Loucy (cell line): Measurements from ENCODE around the gene BRSK2.

Experiments used
- H2AFZ ChIP-seq: fragments of 200-600 bp; sonication (generic); 2 replicates; pipeline ENCODE4 v1.6.0; 2016; ENCODE audit warnings: antibody characterized with exemption, mild to moderate bottlenecking, low read length, moderate library complexity
- H3F3A ChIP-seq: fragments of 200-600 bp; 2 replicates; pipeline ENCODE4 v1.6.0; 2016; ENCODE audit warnings: antibody characterized with exemption, low read depth, mild to moderate bottlenecking
- H3K27me3 ChIP-seq: fragments of 200-600 bp; sonication (generic); 2 replicates; pipeline ENCODE4 v1.6.1; 2014; ENCODE audit warnings: low read length, mild to moderate bottlenecking; ENCODE audit not compliant: insufficient read depth, poor library complexity, severe bottlenecking
- H3K36me3 ChIP-seq: fragments of 200-600 bp; sonication (generic); 2 replicates; pipeline ENCODE4 v1.6.1; 2016; ENCODE audit warnings: low read length; ENCODE audit not compliant: insufficient read depth
- H3K4me1 ChIP-seq: fragments of 200-600 bp; sonication (generic); 2 replicates; pipeline ENCODE4 v1.5.1; 2014; ENCODE audit warnings: low read length, mild to moderate bottlenecking; ENCODE audit not compliant: insufficient read depth, poor library complexity, severe bottlenecking
- H3K4me2 ChIP-seq: fragments of 200-600 bp; sonication (generic); 2 replicates; pipeline ENCODE4 v1.6.0; 2014; ENCODE audit warnings: antibody characterized with exemption, low read length, low read depth, mild to moderate bottlenecking; ENCODE audit not compliant: poor library complexity, severe bottlenecking
- H3K4me3 ChIP-seq: fragments of 200-600 bp; sonication (generic); 2 replicates; pipeline ENCODE4 v1.5.1; 2014; ENCODE audit warnings: low read length, mild to moderate bottlenecking, mixed read lengths; ENCODE audit not compliant: poor library complexity, severe bottlenecking
- H3K79me2 ChIP-seq: fragments of 200-600 bp; sonication (generic); 2 replicates; pipeline ENCODE4 v1.6.1; 2014; ENCODE audit warnings: low read length; ENCODE audit not compliant: insufficient read depth
- H3K9ac ChIP-seq: fragments of 200-600 bp; sonication (generic); 2 replicates; pipeline ENCODE4 v1.6.0; 2014; ENCODE audit warnings: mild to moderate bottlenecking, low read depth, low read length, moderate library complexity; ENCODE audit not compliant: poor library complexity, severe bottlenecking
- H3K9me2 ChIP-seq: fragments of 200-600 bp; sonication (generic); replicated peaks from 2 replicates; pipeline ENCODE4 v1.6.1; 2016; ENCODE audit warnings: low read depth, low read length, mixed read lengths
- H3K9me3 ChIP-seq: fragments of 200-600 bp; sonication (generic); 2 replicates; pipeline ENCODE4 v1.6.1; 2014; ENCODE audit warnings: mild to moderate bottlenecking, antibody characterized with exemption, low read length, low read depth; ENCODE audit not compliant: insufficient read depth
- H4K20me1 ChIP-seq: fragments of 200-600 bp; sonication (generic); 2 replicates; pipeline ENCODE4 v1.6.0; 2014; ENCODE audit warnings: antibody characterized with exemption, low read length, mild to moderate bottlenecking; ENCODE audit not compliant: insufficient read depth, poor library complexity, severe bottlenecking
- EZH2phosphoT487 ChIP-seq: fragments of 200-600 bp; IDR thresholded peaks from 2 replicates; pipeline ENCODE4 v1.6.1; 2018; ENCODE audit warnings: antibody characterized with exemption, mild to moderate bottlenecking, moderate library complexity, borderline replicate concordance
- TF ChIP-seq, protein P1 (sequence below): fragments of 200-600 bp; sonication (generic); conservative IDR thresholded peaks from 2 replicates; pipeline ENCODE4 v1.5.1; 2014; ENCODE audit warnings: mild to moderate bottlenecking, antibody characterized with exemption, low read length

BRSK2 gene

DNA sequence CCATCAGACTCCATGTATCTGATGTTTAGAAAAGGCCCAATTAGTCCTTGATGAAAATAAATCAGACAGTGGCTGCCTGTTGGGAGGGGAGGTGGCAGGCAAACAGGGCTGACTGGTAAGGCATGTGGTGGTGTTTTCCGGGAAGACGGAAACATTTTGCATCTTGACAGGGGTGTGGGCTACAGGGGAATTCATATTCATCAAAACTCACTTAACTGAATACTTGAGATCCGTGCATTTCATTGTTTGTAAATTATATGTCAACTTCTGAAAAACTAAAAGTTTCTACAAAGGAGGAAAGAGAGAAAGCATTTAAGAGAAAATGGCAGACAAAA, 107.0 kb downstream of the BRSK2 start:
- H4K20me1 ChIP-seq = peaks cover 4% of the 10 kb centered on the region
- H3K36me3 ChIP-seq = no peaks in the 10 kb centered on the region
- no peaks in the 10 kb centered on the region for H3K27me3 ChIP-seq
- peaks cover 69% of the 10 kb centered on the region; the same call in 1 of the 2 replicates for H3K79me2 ChIP-seq
- no peaks in the 10 kb centered on the region for H3K9me3 ChIP-seq
- H3F3A ChIP-seq = no peaks in the 10 kb centered on the region
- no peak overlapping the region for H3K4me3 ChIP-seq
- H3K4me1 ChIP-seq = peaks cover 3% of the 10 kb centered on the region
- no peaks in the 10 kb centered on the region for H3K9me2 ChIP-seq
- TF ChIP-seq, protein P1, sequence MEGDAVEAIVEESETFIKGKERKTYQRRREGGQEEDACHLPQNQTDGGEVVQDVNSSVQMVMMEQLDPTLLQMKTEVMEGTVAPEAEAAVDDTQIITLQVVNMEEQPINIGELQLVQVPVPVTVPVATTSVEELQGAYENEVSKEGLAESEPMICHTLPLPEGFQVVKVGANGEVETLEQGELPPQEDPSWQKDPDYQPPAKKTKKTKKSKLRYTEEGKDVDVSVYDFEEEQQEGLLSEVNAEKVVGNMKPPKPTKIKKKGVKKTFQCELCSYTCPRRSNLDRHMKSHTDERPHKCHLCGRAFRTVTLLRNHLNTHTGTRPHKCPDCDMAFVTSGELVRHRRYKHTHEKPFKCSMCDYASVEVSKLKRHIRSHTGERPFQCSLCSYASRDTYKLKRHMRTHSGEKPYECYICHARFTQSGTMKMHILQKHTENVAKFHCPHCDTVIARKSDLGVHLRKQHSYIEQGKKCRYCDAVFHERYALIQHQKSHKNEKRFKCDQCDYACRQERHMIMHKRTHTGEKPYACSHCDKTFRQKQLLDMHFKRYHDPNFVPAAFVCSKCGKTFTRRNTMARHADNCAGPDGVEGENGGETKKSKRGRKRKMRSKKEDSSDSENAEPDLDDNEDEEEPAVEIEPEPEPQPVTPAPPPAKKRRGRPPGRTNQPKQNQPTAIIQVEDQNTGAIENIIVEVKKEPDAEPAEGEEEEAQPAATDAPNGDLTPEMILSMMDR = no peak
- TF ChIP-seq EZH2phosphoT487 = no peak
- no peak overlapping the region for H2AFZ ChIP-seq
- no peak overlapping the region for H3K9ac ChIP-seq
- no peak overlapping the region for H3K4me2 ChIP-seq

DNA sequence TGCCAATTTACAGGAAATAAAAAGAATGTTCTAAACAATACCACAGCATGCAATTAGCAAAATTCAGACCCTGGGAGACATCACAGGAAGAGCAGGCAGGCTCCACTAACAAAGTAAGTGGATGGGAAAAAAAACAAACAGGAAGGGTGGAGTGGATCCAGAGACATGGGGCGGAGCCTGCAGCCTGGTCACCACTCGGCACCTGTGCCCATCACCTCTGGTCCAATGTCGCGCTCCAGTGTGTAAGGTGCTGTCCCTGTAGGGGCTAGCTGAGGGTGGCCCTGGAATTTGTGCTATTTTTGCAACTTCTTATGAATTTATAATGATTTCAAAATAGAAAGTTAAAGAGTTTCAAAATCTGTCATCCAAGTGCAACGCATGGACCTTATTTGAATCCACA, 107.9 kb downstream of the BRSK2 start:
- Histone ChIP-seq H3K4me2 (no peak overlapping the region), H2AFZ (no peak overlapping the region), H3K9me2 (no peaks in the 10 kb centered on the region), H3K36me3 (no peaks in the 10 kb centered on the region), H3K9ac (no peak overlapping the region), H3K9me3 (no peaks in the 10 kb centered on the region), H3K79me2 (peaks cover 73% of the 10 kb centered on the region; the same call in 1 of the 2 replicates), H3K4me3 (no peak overlapping the region), H3K4me1 (peaks cover 3% of the 10 kb centered on the region), H3K27me3 (no peaks in the 10 kb centered on the region), H3F3A (no peaks in the 10 kb centered on the region), H4K20me1 (peaks cover 4% of the 10 kb centered on the region)
- TF ChIP-seq EZH2phosphoT487 = no peak

DNA sequence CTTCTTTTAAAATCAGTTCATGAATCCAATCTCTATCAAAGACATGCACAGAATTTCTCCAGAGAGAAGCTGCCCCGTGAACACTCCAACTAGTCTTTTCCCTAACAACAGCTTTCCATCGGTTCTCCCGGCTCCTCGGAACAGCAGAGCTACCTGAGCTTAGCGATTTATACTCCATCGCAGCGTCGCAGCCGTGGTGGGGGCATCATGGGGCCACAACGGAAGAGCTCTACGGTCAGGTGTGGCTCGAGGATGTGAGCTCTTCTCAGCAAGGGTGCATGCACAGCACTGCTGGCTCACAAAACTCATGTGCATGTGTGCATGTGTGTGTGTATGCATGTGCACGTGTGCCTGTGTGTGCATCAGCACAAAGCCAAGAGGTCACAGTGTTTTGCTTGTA, 108.5 kb downstream of the BRSK2 start:
- Histone ChIP-seq H3K27me3 (no peaks in the 10 kb centered on the region), H3K4me1 (peaks cover 3% of the 10 kb centered on the region), H3F3A (no peaks in the 10 kb centered on the region), H2AFZ (no peak overlapping the region), H4K20me1 (peaks cover 3% of the 10 kb centered on the region), H3K79me2 (peaks cover 70% of the 10 kb centered on the region; the same call in 1 of the 2 replicates), H3K4me3 (no peak overlapping the region), H3K9ac (no peak overlapping the region), H3K9me3 (no peaks in the 10 kb centered on the region), H3K9me2 (no peaks in the 10 kb centered on the region), H3K36me3 (no peaks in the 10 kb centered on the region), H3K4me2 (no peak overlapping the region)
- TF ChIP-seq EZH2phosphoT487 = no peak
- TF ChIP-seq, protein P1 = no peak

DNA sequence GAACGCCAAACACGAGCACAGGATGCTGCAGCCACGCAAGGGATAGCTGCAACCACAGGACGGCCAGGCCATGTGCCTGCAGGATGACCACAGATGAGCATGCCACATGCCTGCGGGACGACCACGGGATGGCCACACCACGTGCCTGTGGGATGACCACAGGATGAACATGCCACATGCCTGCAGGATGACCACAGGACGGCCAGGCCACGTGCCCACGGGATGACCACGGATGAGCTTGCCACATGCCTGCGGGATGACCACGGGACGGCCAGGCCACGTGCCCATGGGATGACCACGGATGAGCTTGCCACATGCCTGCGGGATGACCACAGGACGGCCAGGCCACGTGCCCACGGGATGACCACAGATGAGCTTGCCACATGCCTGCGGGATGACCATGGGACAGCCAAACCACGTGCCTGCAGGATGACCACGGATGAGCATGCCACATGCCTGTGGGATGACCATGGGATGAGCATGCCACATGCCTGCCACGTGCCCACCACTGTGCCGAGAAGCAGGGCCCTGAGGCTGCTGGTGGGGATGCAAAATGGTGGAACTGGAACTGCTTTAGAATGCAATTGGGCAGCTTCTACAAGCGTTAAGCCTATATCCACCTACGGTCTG, 109.6 kb downstream of the BRSK2 start:
- Histone ChIP-seq H4K20me1 (no peaks in the 10 kb centered on the region), H3K36me3 (no peaks in the 10 kb centered on the region), H3K4me3 (no peak overlapping the region), H3K79me2 (peaks cover 70% of the 10 kb centered on the region; the same call in 1 of the 2 replicates), H3K9me3 (no peaks in the 10 kb centered on the region), H2AFZ (no peak overlapping the region), H3K4me2 (no peak overlapping the region), H3F3A (no peaks in the 10 kb centered on the region), H3K9me2 (no peaks in the 10 kb centered on the region), H3K9ac (no peak overlapping the region), H3K4me1 (no peaks in the 10 kb centered on the region), H3K27me3 (no peaks in the 10 kb centered on the region)
- TF ChIP-seq, protein P1 = no peak
- no peak for TF ChIP-seq EZH2phosphoT487
